Activated CD8-positive, alpha-beta memory T cell treated with anti-CD3 and anti-CD28 coated beads for 4 hours (primary cell): ENCODE data around the gene TRIM69.
"Not testable (repeated sequence)": the region's sequence is repeated elsewhere in the genome, so short reads cannot be mapped to it uniquely, and the experiment has no call there.

Experiments
- DNase-seq, 2 donors: peaks; one replicate each; pipeline ENCODE4 v3.0.0-alpha.2; 2020; ENCODE audit warnings: low read depth in 2 of 2

TRIM69 gene

GRCh38 chr15:44736181-44736765, at the start of gene TRIM69:
TSS of gene TRIM69 (plus strand) at chr15:44736528. CDS start at chr15:44736705, 177 bp downstream.
- no peak for DNase-seq

GRCh38 chr15:44689318-44689717, 47.0 kb upstream of the TRIM69 start:
- DNase-seq = not testable (repeated sequence)

GRCh38 chr15:44690245-44690644, 46.1 kb upstream of the TRIM69 start:
- DNase-seq = not testable (repeated sequence)

- DNase-seq = no peak
Observed at GRCh38 chr15:44692659-44693058, 43.7 kb upstream of the TRIM69 start.

GRCh38 chr15:44694416-44694815, 41.9 kb upstream of the TRIM69 start:
- no peak for DNase-seq

GRCh38 chr15:44695294-44695693, 41.0 kb upstream of the TRIM69 start:
- no peak for DNase-seq

- no peak for DNase-seq
Observed at GRCh38 chr15:44697014-44697413, 39.3 kb upstream of the TRIM69 start.

GRCh38 chr15:44698641-44699040, 37.7 kb upstream of the TRIM69 start:
- DNase-seq = no peak

GRCh38 chr15:44700676-44701075, 35.7 kb upstream of the TRIM69 start:
- not testable (repeated sequence) for DNase-seq

GRCh38 chr15:44705986-44706385, 30.3 kb upstream of the TRIM69 start:
- DNase-seq = no peak

- no peak for DNase-seq
Observed at GRCh38 chr15:44706401-44706800, 29.9 kb upstream of the TRIM69 start.

- DNase-seq = no peak
Observed at GRCh38 chr15:44706946-44707636, 29.2 kb upstream of the TRIM69 start.

GRCh38 chr15:44710236-44711095, 25.9 kb upstream of the TRIM69 start:
- DNase-seq = no peak

GRCh38 chr15:44711096-44711742, 25.1 kb upstream of the TRIM69 start, which contains the start of the genes B2M and PATL2:
TSS of gene B2M (plus strand) at chr15:44711517. CDS start at chr15:44711547, 30 bp downstream.
TSS of gene PATL2 (minus strand) at chr15:44711323. CDS start at chr15:44676490, 34,833 bp downstream.
- DNase-seq = peak; percentile 88 to 93

- DNase-seq = no peak
Observed at GRCh38 chr15:44711743-44712345, 24.5 kb upstream of the TRIM69 start.

GRCh38 chr15:44712346-44713005, 23.9 kb upstream of the TRIM69 start:
- no peak for DNase-seq

- no peak for DNase-seq
Observed at GRCh38 chr15:44713006-44713966, 23.0 kb upstream of the TRIM69 start.

- no peak for DNase-seq
Observed at GRCh38 chr15:44715142-44715796, 21.1 kb upstream of the TRIM69 start.

- no peak for DNase-seq
Observed at GRCh38 chr15:44715797-44716334, 20.5 kb upstream of the TRIM69 start.
